ENCODE measurements around the gene LRRC59.

DNA sequence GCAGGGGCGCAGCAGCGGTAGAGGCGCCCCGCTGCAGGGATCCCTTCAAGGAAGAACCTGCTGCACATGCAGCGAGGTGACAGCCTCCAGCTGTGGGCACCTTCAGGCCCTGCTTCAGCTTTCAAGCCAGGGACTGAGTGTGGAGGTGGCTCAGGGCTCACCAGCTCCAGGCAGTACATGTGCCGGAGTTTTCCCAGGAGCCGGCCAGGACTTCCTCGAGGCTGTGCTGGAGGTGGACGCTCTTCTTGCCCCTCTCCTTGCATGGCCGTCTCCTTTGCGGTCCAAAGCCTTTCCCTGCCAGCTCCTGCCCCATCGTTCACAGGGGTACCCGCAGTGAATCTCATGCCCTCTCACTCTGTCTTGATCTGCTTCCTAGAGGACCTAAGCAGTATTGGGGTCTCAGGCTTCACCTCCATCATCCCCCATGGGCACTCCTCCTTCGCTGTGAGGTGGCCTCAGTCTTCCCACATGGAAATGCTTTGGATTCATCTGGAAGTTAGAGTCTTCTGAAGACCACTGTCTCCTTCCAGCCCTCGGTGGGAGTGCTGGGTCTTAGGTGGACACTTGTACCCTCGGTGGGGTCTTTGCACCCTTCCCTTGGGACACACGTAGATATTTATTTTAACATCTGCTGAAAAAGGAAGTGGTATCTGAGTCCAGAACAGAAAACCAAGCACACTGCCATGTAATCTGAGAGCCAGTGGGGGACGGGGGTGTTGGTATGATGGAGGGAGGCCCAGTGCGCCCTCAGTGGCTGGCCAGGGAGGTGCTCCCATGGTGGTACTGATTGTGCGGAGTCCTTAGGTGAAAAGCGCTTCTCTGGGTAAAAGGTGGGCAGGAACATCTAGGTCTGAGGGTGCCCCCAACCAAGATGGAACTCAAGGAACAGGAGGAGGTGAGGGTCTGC is 44.4 kb downstream of the LRRC59 start:
- TF ChIP-seq EZH2phosphoT487 (IDR thresholded peaks at IDR 0.05; ENCODE audit: low read depth, severe bottlenecking, unreplicated experiment): no peak
- TF ChIP-seq EZH2 (IDR thresholded peaks at IDR 0.05; ENCODE audit: borderline replicate concordance): no peak
